ENCODE measurements around the gene WDR47. TPM values are rescaled to one million over a fixed set of nuclear protein-coding genes. Genes with fewer than 3 reads are reported as not detected.
"Not testable (repeated sequence)": the region's sequence is repeated elsewhere in the genome, so short reads cannot be mapped to it uniquely, and the experiment has no call there.

WDR47 gene
- total RNA-seq, 1 experiment from 2014 or later, result 21.0 TPM

GRCh38 chr1:109011335-109011734 is 30.6 kb downstream of the WDR47 start:
- ChIA-PET POLR2A (ENCODE audit: low non-redundant PET) (no interaction called here), CTCF (no interaction called here)
- Histone ChIP-seq H3K9me3 (ENCODE audit: low read depth, low read length, poor library complexity, severe bottlenecking) (no peaks in the 10 kb centered on the region), H3K27me3 (replicated peaks; ENCODE audit: insufficient read depth, low read depth, low read length, poor library complexity) (no peaks in the 10 kb centered on the region), H3K4me1 (ENCODE audit: insufficient read depth, low read length, poor library complexity, severe bottlenecking) (no peaks in the 10 kb centered on the region), H3K4me3 (ENCODE audit: low read depth, low read length, poor library complexity, severe bottlenecking) (no peak overlapping the region), H3K27ac (ENCODE audit: low read depth, low read length, poor library complexity, severe bottlenecking) (no peak overlapping the region), H3K36me3 (ENCODE audit: insufficient read depth, low read length, poor library complexity, severe bottlenecking) (peaks cover 28% of the 10 kb centered on the region)
- no peak for DNase-seq (ENCODE audit: low spot score)
- BruUV-seq (replicated peaks), result no TSS peak
- intact Hi-C loops (cut with micrococcal nuclease; ENCODE audit: unreplicated experiment), result no loop called here
- no peak for TF ChIP-seq EZH2 (IDR thresholded peaks at IDR 0.05; ENCODE audit: borderline replicate concordance, low read depth, low read length, poor library complexity, severe bottlenecking)
- no peak for TF ChIP-seq CTCF (conservative IDR thresholded peaks at IDR 0.05; ENCODE audit: low read depth, low read length)

- DNase-seq (ENCODE audit: low spot score); H3K4me1 ChIP-seq (ENCODE audit: insufficient read depth, low read length, poor library complexity, severe bottlenecking); intact Hi-C loops (cut with micrococcal nuclease; ENCODE audit: unreplicated experiment); H3K4me3 ChIP-seq (ENCODE audit: low read depth, low read length, poor library complexity, severe bottlenecking); CTCF ChIA-PET; H3K27me3 ChIP-seq (replicated peaks; ENCODE audit: insufficient read depth, low read depth, low read length, poor library complexity); H3K27ac ChIP-seq (ENCODE audit: low read depth, low read length, poor library complexity, severe bottlenecking); BruUV-seq (replicated peaks): not testable (repeated sequence)
- H3K9me3 ChIP-seq (ENCODE audit: low read depth, low read length, poor library complexity, severe bottlenecking), result peaks cover 13% of the 10 kb centered on the region
- H3K36me3 ChIP-seq (ENCODE audit: insufficient read depth, low read length, poor library complexity, severe bottlenecking), result peaks cover 41% of the 10 kb centered on the region
- POLR2A ChIA-PET (ENCODE audit: low non-redundant PET), result interaction anchor here (0.7 kb wide), 1 partner anchor 19 kb away, joined by 4 read pairs; no protein-coding TSS in a partner anchor
These were observed 45.3 kb downstream of the WDR47 start for GRCh38 chr1:108996622-108997021.

GRCh38 chr1:108983114-108983513 is 58.8 kb downstream of the WDR47 start:
- DNase-seq (ENCODE audit: low spot score), result no peak
- CTCF ChIA-PET, result no interaction called here
- Histone ChIP-seq H3K27ac (ENCODE audit: low read depth, low read length, poor library complexity, severe bottlenecking) (no peak overlapping the region), H3K4me1 (ENCODE audit: insufficient read depth, low read length, poor library complexity, severe bottlenecking) (no peaks in the 10 kb centered on the region), H3K4me3 (ENCODE audit: low read depth, low read length, poor library complexity, severe bottlenecking) (no peak overlapping the region), H3K27me3 (replicated peaks; ENCODE audit: insufficient read depth, low read depth, low read length, poor library complexity) (no peaks in the 10 kb centered on the region), H3K9me3 (ENCODE audit: low read depth, low read length, poor library complexity, severe bottlenecking) (no peaks in the 10 kb centered on the region), H3K36me3 (ENCODE audit: insufficient read depth, low read length, poor library complexity, severe bottlenecking) (peaks cover 10% of the 10 kb centered on the region)
- POLR2A ChIA-PET (ENCODE audit: low non-redundant PET), result interaction anchor here (0.7 kb wide), 1 partner anchor 14 kb away, joined by 3 read pairs; no protein-coding TSS in a partner anchor
- no peak for TF ChIP-seq EZH2 (IDR thresholded peaks at IDR 0.05; ENCODE audit: borderline replicate concordance, low read depth, low read length, poor library complexity, severe bottlenecking)
- no peak for TF ChIP-seq CTCF (conservative IDR thresholded peaks at IDR 0.05; ENCODE audit: low read depth, low read length)
- intact Hi-C loops (cut with micrococcal nuclease; ENCODE audit: unreplicated experiment), result no loop called here
- no TSS peak for BruUV-seq (replicated peaks)

- no TSS peak for BruUV-seq (replicated peaks)
- Histone ChIP-seq H3K27me3 (replicated peaks; ENCODE audit: insufficient read depth, low read depth, low read length, poor library complexity) (no peaks in the 10 kb centered on the region), H3K4me1 (ENCODE audit: insufficient read depth, low read length, poor library complexity, severe bottlenecking) (no peaks in the 10 kb centered on the region), H3K4me3 (ENCODE audit: low read depth, low read length, poor library complexity, severe bottlenecking) (no peak overlapping the region), H3K27ac (ENCODE audit: low read depth, low read length, poor library complexity, severe bottlenecking) (no peak overlapping the region), H3K9me3 (ENCODE audit: low read depth, low read length, poor library complexity, severe bottlenecking) (no peaks in the 10 kb centered on the region), H3K36me3 (ENCODE audit: insufficient read depth, low read length, poor library complexity, severe bottlenecking) (peaks cover 2% of the 10 kb centered on the region)
- intact Hi-C loops (cut with micrococcal nuclease; ENCODE audit: unreplicated experiment), result no loop called here
- POLR2A ChIA-PET (ENCODE audit: low non-redundant PET), result no interaction called here
- CTCF ChIA-PET, result no interaction called here
- DNase-seq (ENCODE audit: low spot score), result no peak
- TF ChIP-seq EZH2 (IDR thresholded peaks at IDR 0.05; ENCODE audit: borderline replicate concordance, low read depth, low read length, poor library complexity, severe bottlenecking) (no peak), CTCF (conservative IDR thresholded peaks at IDR 0.05; ENCODE audit: low read depth, low read length) (no peak)
These were observed 65.2 kb downstream of the WDR47 start for GRCh38 chr1:108976658-108977057.
